ENCODE results near the gene ACAA1.

DNA sequence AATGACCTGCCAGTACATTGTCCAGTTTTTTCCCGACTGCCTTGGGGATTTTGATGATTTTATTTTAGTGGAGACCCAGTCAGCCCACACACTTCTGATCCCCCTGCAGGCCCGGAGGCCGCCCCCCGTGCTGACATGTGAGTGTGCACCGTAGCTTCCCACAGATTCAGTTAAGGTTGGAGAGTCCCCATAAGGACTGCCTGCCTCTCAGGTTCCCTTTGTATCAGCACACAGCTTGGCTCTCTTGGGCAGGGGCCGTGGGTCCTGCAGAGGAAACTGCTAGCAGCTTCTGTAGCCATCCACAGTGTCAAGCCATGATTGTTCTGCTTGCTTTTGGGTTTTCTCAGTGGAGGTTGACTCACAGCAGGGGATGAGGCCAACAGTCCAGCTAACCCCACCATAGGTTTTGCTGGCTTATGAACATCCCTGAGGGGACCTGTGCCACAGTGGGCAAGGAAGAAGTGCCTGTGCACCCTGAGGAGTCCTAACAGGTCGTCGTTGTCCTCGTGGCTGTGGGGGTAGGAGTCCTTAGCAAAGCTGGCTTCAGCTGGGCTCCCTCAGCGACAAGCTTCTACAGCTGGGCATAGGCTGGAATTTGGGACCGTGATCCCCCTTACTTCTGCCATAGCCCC, 51.5 kb downstream of the ACAA1 start:
- TF ChIP-seq, protein P1, sequence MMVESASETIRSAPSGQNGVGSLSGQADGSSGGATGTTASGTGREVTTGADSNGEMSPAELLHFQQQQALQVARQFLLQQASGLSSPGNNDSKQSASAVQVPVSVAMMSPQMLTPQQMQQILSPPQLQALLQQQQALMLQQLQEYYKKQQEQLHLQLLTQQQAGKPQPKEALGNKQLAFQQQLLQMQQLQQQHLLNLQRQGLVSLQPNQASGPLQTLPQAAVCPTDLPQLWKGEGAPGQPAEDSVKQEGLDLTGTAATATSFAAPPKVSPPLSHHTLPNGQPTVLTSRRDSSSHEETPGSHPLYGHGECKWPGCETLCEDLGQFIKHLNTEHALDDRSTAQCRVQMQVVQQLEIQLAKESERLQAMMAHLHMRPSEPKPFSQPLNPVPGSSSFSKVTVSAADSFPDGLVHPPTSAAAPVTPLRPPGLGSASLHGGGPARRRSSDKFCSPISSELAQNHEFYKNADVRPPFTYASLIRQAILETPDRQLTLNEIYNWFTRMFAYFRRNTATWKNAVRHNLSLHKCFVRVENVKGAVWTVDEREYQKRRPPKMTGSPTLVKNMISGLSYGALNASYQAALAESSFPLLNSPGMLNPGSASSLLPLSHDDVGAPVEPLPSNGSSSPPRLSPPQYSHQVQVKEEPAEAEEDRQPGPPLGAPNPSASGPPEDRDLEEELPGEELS (CRISPR knock-in tag; IDR thresholded peaks at IDR 0.05), result no peak
- no peak for TF ChIP-seq MTA3 (CRISPR knock-in tag; IDR thresholded peaks at IDR 0.05)
- no peak for TF ChIP-seq RAD21 (CRISPR knock-in tag; IDR thresholded peaks at IDR 0.05)
- TF ChIP-seq U2AF1 (optimal IDR thresholded peaks at IDR 0.05; ENCODE audit: low read depth, low read length), result no peak
- no peak for TF ChIP-seq MTF1 (CRISPR knock-in tag; IDR thresholded peaks at IDR 0.05)
- TF ChIP-seq, protein P2, sequence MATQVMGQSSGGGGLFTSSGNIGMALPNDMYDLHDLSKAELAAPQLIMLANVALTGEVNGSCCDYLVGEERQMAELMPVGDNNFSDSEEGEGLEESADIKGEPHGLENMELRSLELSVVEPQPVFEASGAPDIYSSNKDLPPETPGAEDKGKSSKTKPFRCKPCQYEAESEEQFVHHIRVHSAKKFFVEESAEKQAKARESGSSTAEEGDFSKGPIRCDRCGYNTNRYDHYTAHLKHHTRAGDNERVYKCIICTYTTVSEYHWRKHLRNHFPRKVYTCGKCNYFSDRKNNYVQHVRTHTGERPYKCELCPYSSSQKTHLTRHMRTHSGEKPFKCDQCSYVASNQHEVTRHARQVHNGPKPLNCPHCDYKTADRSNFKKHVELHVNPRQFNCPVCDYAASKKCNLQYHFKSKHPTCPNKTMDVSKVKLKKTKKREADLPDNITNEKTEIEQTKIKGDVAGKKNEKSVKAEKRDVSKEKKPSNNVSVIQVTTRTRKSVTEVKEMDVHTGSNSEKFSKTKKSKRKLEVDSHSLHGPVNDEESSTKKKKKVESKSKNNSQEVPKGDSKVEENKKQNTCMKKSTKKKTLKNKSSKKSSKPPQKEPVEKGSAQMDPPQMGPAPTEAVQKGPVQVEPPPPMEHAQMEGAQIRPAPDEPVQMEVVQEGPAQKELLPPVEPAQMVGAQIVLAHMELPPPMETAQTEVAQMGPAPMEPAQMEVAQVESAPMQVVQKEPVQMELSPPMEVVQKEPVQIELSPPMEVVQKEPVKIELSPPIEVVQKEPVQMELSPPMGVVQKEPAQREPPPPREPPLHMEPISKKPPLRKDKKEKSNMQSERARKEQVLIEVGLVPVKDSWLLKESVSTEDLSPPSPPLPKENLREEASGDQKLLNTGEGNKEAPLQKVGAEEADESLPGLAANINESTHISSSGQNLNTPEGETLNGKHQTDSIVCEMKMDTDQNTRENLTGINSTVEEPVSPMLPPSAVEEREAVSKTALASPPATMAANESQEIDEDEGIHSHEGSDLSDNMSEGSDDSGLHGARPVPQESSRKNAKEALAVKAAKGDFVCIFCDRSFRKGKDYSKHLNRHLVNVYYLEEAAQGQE (IDR thresholded peaks at IDR 0.05; ENCODE audit: borderline replicate concordance in 1 of 2, low read depth in 1 of 2, low read length in 2 of 2), result no peak
- TF ChIP-seq, protein P3, sequence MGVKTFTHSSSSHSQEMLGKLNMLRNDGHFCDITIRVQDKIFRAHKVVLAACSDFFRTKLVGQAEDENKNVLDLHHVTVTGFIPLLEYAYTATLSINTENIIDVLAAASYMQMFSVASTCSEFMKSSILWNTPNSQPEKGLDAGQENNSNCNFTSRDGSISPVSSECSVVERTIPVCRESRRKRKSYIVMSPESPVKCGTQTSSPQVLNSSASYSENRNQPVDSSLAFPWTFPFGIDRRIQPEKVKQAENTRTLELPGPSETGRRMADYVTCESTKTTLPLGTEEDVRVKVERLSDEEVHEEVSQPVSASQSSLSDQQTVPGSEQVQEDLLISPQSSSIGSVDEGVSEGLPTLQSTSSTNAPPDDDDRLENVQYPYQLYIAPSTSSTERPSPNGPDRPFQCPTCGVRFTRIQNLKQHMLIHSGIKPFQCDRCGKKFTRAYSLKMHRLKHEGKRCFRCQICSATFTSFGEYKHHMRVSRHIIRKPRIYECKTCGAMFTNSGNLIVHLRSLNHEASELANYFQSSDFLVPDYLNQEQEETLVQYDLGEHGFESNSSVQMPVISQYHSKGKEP (CRISPR knock-in tag; IDR thresholded peaks at IDR 0.05), result no peak
- TF ChIP-seq PTBP1 (IDR thresholded peaks at IDR 0.05; ENCODE audit: low read depth, low read length, poor library complexity, severe bottlenecking), result no peak
- TF ChIP-seq ARNT (IDR thresholded peaks at IDR 0.05), result no peak
